MG63 (cell line): ENCODE data around the gene CDK16. TPM values are rescaled to one million over a fixed set of nuclear protein-coding genes. Genes with fewer than 3 reads are reported as not detected.
A peak's percentile ranks its signal among the peaks of the same experiment; 100 is the strongest.

ENCODE experiments used
- DNase-seq: peaks from one replicate; pipeline ENCODE4 v3.0.0-alpha.2; 2020
- H3K27me3 ChIP-seq: fragments of 250-450 bp; sonication (Bioruptor Pico); 2 replicates; pipeline ENCODE4 v1.5.1; 2020; ENCODE audit warnings: mild to moderate bottlenecking, moderate library complexity
- H3K36me3 ChIP-seq: fragments of 250-450 bp; sonication (Bioruptor Pico); 2 replicates; pipeline ENCODE4 v1.5.1; 2020; ENCODE audit warnings: mild to moderate bottlenecking, moderate library complexity
- H3K4me3 ChIP-seq: fragments of 250-450 bp; sonication (Bioruptor Pico); 2 replicates; pipeline ENCODE4 v1.5.1; 2020; ENCODE audit warnings: mild to moderate bottlenecking, moderate library complexity
- H3K9me3 ChIP-seq: fragments of 250-450 bp; sonication (Bioruptor Pico); 2 replicates; pipeline ENCODE4 v1.5.1; 2020; ENCODE audit warnings: mild to moderate bottlenecking, moderate library complexity
- total RNA-seq: library from RNA; depleted of rRNA; stranded (reverse); fragments of >200 nt; shearing (Covaris generic); gene quantifications from 2 replicates; pipeline ENCODE4 v1.2.3, GENCODE V29; 2014; ENCODE audit warnings: low replicate concordance

CDK16 gene
- total RNA-seq, 1 experiment from 2014 or later, result 71.2 TPM

- peaks cover 18% of the 10 kb centered on the region for H3K36me3 ChIP-seq
- no peaks in the 10 kb centered on the region for H3K27me3 ChIP-seq
- DNase-seq, result no peak
- no peak overlapping the region for H3K4me3 ChIP-seq
- no peaks in the 10 kb centered on the region for H3K9me3 ChIP-seq
Observed at GRCh38 chrX:47216393-47216925, 2.0 kb upstream of the CDK16 start.

- peaks cover 18% of the 10 kb centered on the region for H3K36me3 ChIP-seq
- peak overlapping the region; percentile 25 for H3K4me3 ChIP-seq
- H3K9me3 ChIP-seq, result no peaks in the 10 kb centered on the region
- DNase-seq, result peak; percentile 70
- H3K27me3 ChIP-seq, result no peaks in the 10 kb centered on the region
Observed at GRCh38 chrX:47217121-47217851, 1.2 kb upstream of the CDK16 start.

GRCh38 chrX:47217852-47218279 is 615 bp upstream of the CDK16 start:
- peaks cover 15% of the 10 kb centered on the region for H3K36me3 ChIP-seq

GRCh38 chrX:47218920-47219815 is 687 bp downstream of the CDK16 start:
- H3K9me3 ChIP-seq, result no peaks in the 10 kb centered on the region
- peaks cover 9% of the 10 kb centered on the region for H3K36me3 ChIP-seq
- peak; percentile 56 for DNase-seq
- no peaks in the 10 kb centered on the region for H3K27me3 ChIP-seq
- H3K4me3 ChIP-seq, result peak overlapping the region; percentile 76

More at GRCh38 chrX:47217852-47218279, 615 bp upstream of the CDK16 start:
- Histone ChIP-seq H3K9me3 (no peaks in the 10 kb centered on the region), H3K27me3 (no peaks in the 10 kb centered on the region), H3K4me3 (peak overlapping the region; percentile 76)
- DNase-seq, result peak; percentile 96

GRCh38 chrX:47221756-47222155 is 3.3 kb downstream of the CDK16 start:
- DNase-seq, result no peak
- Histone ChIP-seq H3K9me3 (no peaks in the 10 kb centered on the region), H3K36me3 (no peaks in the 10 kb centered on the region; the same call in none of the 2 replicates), H3K4me3 (no peak overlapping the region), H3K27me3 (no peaks in the 10 kb centered on the region)

- Histone ChIP-seq H3K27me3 (no peaks in the 10 kb centered on the region), H3K4me3 (no peak overlapping the region), H3K9me3 (no peaks in the 10 kb centered on the region), H3K36me3 (peaks cover 5% of the 10 kb centered on the region)
- DNase-seq, result no peak
Observed at GRCh38 chrX:47222751-47223350, 4.4 kb downstream of the CDK16 start.

- H3K9me3 ChIP-seq, result no peaks in the 10 kb centered on the region
- peaks cover 12% of the 10 kb centered on the region for H3K36me3 ChIP-seq
- H3K4me3 ChIP-seq, result no peak overlapping the region
- no peaks in the 10 kb centered on the region for H3K27me3 ChIP-seq
- DNase-seq, result no peak
Observed at GRCh38 chrX:47223476-47224250, 5.2 kb downstream of the CDK16 start.

DNA sequence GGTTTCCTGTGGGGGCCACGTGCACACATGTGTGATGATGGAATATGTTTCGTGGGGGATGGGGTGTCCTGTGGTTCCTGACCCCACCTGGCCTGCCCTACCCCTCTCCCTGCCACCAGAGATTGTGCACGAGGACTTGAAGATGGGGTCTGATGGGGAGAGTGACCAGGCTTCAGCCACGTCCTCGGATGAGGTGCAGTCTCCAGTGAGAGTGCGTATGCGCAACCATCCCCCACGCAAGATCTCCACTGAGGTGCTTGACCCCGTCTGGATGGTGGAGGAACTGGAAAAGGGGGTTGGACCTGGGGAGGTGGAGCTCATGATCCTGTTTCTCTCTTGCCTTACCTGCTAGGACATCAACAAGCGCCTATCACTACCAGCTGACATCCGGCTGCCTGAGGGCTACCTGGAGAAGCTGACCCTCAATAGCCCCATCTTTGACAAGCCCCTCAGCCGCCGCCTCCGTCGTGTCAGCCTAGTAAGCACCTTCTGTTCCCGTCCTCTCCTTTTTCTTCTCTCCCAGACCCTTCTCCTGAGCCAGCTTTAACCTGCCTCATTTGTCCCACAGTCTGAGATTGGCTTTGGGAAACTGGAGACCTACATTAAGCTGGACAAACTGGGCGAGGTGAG is 5.9 kb downstream of the CDK16 start:
- DNase-seq, result no peak
- H3K36me3 ChIP-seq, result peaks cover 13% of the 10 kb centered on the region

DNA sequence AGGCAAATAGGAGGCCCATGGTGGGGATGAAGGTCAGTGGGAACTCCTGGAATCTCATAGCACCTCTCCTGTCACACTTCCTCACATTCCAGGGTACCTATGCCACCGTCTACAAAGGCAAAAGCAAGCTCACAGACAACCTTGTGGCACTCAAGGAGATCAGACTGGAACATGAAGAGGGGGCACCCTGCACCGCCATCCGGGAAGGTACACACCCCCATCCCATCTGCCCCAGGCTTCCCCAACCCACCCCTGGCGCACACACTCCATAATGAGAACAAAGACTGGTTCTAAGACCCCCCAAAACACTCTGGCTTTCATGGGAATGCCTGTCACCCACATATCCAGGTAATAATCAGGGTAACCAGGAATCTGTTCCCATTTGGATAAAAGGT is 6.4 kb downstream of the CDK16 start:
- Histone ChIP-seq H3K36me3 (peaks cover 13% of the 10 kb centered on the region), H3K4me3 (no peak overlapping the region), H3K9me3 (no peaks in the 10 kb centered on the region), H3K27me3 (no peaks in the 10 kb centered on the region)
- no peak for DNase-seq

More for the DNA sequence above, 5.9 kb downstream of the CDK16 start:
- no peak overlapping the region for H3K4me3 ChIP-seq
- no peaks in the 10 kb centered on the region for H3K27me3 ChIP-seq
- no peaks in the 10 kb centered on the region for H3K9me3 ChIP-seq

GRCh38 chrX:47226071-47226470 is 7.6 kb downstream of the CDK16 start:
- peaks cover 13% of the 10 kb centered on the region for H3K36me3 ChIP-seq

GRCh38 chrX:47226531-47227333 is 8.3 kb downstream of the CDK16 start:
- H3K4me3 ChIP-seq, result no peak overlapping the region
- peaks cover 13% of the 10 kb centered on the region for H3K36me3 ChIP-seq
- no peaks in the 10 kb centered on the region for H3K27me3 ChIP-seq
- no peaks in the 10 kb centered on the region for H3K9me3 ChIP-seq
- DNase-seq, result no peak

More at GRCh38 chrX:47226071-47226470, 7.6 kb downstream of the CDK16 start:
- no peak overlapping the region for H3K4me3 ChIP-seq
- no peak for DNase-seq
- no peaks in the 10 kb centered on the region for H3K9me3 ChIP-seq
- H3K27me3 ChIP-seq, result no peaks in the 10 kb centered on the region

GRCh38 chrX:47227334-47227583 is 8.8 kb downstream of the CDK16 start:
- no peak for DNase-seq
- Histone ChIP-seq H3K9me3 (no peaks in the 10 kb centered on the region), H3K36me3 (peaks cover 13% of the 10 kb centered on the region), H3K27me3 (no peaks in the 10 kb centered on the region), H3K4me3 (no peak overlapping the region)

- DNase-seq, result no peak
Observed at GRCh38 chrX:47228550-47229270, 10.2 kb downstream of the CDK16 start.

DNA sequence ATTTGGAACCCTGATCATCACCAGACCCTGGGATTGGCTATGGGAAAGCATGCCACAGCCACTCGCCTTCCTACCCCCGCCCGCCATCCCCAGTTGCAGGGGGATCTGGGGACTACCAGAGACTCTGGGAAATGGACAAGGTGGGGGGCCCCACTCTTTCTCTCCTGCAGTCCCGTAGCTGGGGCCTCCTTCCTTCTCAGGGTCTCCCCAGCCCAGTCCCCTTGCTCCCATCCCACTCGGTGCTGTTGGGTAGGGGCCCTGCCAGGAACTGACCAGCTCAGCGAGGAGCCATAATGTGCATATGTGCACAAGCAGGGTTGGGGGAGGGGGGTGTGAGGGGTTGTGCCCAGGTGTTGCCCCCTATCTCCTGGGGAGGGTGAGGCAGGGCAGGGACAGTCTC is 10.9 kb downstream of the CDK16 start:
- H3K9me3 ChIP-seq, result no peaks in the 10 kb centered on the region
- H3K4me3 ChIP-seq, result no peak overlapping the region
- no peak for DNase-seq
- no peaks in the 10 kb centered on the region for H3K27me3 ChIP-seq
- peaks cover 13% of the 10 kb centered on the region for H3K36me3 ChIP-seq

More at GRCh38 chrX:47228550-47229270, 10.2 kb downstream of the CDK16 start:
- H3K9me3 ChIP-seq, result no peaks in the 10 kb centered on the region
- no peaks in the 10 kb centered on the region for H3K27me3 ChIP-seq
- H3K4me3 ChIP-seq, result no peak overlapping the region
- peaks cover 13% of the 10 kb centered on the region for H3K36me3 ChIP-seq
